ENCODE results near the gene FRMD5.
A peak's percentile ranks its signal among the peaks of the same experiment; 100 is the strongest.
"Not testable (repeated sequence)": the region's sequence is repeated elsewhere in the genome, so short reads cannot be mapped to it uniquely, and the experiment has no call there.

FRMD5 gene

DNA sequence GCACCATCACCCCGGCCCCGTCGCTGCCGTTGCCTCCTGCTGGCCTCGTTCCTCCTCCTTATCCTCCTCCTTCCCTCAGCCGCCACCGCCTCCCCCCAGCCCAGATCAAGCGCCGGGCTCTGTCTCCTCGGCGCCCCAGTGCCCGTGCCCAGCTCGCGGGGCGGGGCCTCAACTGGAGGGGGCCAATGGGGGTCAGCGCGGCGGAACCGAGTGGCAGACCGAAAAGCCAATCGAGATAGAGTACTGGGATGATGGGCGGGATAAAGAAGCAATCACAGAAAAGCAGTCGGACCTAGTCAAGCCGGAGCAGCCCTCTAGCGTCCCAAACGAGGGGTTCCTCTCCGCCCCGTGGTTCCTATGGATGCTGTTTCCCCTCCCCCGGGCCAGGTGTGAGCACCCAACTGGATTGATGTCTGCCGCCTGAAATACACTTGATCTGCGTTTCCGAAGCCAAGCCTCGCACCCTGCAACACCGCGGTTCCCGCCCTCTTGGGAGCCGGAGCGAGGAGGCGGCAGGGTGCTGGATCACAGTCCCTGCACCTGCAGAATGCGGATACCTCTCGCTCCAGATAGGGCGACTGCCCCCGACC, at the start of gene FRMD5:
TSS of gene FRMD5 (minus strand) at position 121 of the 590 bp plus-strand sequence.
- peak; percentile 85 for DNase-seq (ENCODE audit: low read depth)

DNA sequence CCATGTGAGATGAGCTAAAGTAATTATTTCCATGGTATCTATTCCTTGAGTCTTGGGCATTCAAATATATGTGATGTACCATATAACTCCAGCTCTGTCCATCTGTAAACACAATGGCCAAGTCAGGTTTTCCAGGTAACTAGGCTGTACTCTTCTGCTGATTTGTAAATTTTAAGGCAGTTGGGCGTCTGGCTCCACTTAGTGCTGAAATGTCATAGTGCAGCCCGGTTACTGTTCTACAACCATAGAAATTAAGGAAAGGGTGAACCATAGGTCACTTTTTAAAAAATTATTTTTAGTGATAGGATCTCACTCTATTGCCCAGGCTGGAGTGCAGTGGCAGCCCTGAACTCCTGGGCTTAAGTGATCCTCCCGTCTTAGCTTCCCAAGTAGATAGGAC, 48.8 kb upstream of the FRMD5 start:
- no peak for DNase-seq (ENCODE audit: low read depth)

DNA sequence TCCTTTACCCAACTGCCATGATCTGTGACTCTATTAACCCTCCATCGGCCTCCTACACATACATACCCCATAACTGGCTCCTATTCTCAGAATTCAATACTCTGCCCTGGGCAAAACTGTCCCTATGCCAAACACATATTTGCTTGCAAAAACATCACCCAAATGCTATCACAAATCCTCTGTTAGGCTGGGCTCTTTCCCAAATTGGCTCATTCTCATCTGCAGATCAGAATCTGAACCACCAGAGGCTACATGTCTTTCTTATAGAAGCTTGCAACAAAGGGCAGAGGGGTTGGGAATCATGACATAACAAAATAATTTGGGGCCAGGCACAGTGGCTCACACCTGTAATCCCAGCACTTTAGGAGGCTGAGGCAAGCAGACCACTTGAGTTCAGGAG, 48.1 kb upstream of the FRMD5 start:
- DNase-seq (ENCODE audit: low read depth) = no peak

DNA sequence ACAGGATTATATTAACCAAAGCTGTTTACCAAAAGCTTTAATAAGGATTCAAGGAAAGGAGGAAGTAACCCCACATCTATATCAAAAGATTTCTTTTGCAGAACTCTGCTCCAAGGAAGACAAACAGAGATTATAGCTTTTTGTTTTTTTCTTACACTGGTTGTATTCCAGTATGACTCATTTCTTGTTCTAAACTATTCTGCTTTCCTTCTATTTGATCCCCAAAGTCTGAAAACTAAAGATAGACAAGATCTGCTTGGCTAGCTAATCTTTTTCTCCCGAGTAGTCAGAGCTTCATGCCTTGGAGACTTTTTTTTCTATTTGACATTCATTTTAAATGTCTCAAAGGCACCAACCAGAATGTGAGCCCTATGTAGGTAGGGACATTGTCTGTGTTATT, 36.8 kb upstream of the FRMD5 start:
- DNase-seq (ENCODE audit: low read depth) = no peak

DNA sequence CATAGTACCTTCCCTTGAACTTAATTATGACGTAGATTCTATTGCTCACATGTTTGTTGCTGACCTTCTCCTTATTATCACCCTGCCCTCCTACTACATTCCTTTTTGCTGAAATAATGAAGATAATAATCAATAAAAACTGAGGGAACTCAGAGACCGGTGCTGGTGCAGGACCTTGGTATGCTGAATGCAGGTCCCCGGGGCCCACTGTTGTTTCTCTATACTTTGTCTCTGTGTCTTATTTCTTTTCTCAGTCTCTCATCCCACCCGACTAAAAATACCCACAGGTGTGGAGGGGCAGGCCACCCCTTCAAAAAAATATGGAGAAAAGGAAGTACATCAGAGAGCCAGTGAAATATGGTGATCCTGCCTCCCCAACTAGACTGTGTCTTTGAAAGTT, 34.2 kb upstream of the FRMD5 start:
- not testable (repeated sequence) for DNase-seq (ENCODE audit: low read depth)

DNA sequence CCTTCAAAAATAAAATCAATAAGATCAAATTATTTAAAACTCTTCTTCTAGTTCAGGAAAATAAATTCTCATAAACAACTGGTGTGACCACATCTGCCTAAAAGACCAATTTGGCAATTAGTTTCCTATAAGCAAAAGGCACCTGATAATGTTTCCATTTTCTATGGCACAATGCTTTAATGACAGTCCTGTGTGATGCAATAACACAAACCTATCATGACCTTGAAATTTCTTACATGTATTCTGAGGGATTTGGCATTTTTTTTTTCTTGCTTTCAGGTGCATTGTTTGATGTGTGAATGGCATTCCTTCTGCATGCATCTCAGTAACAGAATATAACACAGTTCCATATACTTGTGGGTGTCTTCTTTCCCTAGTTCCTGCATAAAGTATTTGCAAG, 32.5 kb upstream of the FRMD5 start:
- no peak for DNase-seq (ENCODE audit: low read depth)

DNA sequence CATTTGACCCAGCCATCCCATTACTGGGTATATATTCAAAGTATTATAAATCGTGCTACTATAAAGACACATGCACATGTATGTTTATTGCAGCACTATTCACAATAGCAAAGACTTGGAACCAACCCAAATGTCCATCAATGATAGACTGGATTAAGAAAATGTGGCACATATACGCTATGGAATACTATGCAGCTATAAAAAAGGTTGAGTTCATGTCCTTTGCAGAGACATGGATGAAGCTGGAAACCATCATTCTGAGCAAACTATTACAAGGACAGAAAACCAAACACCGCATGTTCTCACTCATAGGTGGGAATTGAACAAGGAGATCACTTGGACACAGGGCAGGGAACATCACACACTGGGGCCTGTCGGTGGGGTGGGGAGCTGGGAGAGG, 31.9 kb upstream of the FRMD5 start:
- not testable (repeated sequence) for DNase-seq (ENCODE audit: low read depth)

DNA sequence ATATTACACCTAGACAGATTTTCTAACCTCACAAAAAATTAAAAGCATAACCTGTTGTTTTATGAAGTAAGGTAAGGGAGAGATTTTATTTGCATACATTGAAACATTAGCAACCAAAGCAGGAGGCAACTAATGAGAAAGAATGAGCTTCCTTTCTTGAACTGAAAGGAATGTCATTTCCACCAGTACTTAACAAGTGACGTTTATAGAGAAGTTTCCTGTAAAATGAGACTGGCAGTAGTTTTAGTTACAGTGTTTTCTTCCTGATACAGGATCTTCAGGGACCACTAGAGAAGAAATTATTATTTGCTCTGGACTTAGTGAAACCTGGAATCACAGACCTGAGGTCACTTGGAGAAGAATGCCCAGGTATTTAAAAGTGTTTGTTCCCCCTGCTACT, 27.4 kb upstream of the FRMD5 start:
- DNase-seq (ENCODE audit: low read depth) = no peak

DNA sequence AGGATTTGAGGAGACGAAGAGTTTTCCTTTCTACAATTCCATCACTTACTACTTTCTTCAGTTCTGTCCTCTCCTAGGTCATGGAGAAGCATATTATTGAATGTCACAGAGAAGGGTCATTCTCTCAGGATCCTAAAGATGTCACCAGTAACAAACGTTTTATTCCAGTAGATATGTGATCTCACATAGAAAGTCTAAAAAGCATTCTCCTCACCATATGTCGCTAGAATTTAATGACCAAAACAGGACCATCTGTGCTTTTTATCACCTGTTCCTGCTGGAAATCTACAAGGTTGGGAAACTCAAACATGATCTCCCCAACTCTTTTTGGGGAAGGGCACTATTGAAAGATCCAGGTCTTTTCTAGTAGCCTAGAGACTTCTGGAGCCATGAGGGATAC, 24.0 kb upstream of the FRMD5 start:
- DNase-seq (ENCODE audit: low read depth) = no peak

DNA sequence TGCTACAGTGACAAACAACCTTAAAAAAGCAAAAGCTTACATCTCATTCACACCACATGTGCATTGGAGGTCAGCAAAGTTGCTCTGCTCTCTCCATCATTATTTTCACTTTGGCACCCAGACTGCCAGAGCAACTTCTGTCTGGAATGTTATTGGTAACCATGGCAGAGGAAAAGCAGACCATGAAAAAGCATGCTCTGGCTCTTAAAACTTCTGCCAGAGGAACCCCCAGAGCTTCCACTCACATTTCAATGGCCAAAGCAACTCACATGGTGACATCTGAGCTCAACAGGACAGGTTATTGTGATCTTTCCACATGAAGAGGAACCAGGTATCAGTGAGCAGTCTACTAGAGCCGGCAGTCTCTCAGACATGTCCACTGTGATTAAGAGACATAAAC, 21.9 kb upstream of the FRMD5 start:
- no peak for DNase-seq (ENCODE audit: low read depth)

DNA sequence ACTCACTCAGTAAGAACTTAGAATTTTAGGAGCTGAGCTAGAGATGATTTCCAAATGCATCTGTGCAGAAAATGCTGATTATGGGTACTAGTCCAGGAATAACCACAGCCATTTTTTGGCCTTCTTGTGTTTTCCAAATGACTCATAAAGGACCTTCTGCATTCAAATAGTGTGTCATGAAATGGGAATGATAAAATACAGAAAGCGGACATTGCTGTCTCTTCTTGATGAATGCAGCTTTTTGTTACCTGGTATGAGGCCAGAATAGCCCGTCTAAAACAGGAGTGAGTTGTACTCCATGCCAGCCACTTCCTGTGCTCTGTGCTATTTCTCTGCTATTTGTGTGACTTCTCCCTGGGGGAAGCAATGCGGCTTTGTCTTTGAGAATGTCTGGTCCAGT, 20.5 kb upstream of the FRMD5 start:
- DNase-seq (ENCODE audit: low read depth) = peak; percentile 90

DNA sequence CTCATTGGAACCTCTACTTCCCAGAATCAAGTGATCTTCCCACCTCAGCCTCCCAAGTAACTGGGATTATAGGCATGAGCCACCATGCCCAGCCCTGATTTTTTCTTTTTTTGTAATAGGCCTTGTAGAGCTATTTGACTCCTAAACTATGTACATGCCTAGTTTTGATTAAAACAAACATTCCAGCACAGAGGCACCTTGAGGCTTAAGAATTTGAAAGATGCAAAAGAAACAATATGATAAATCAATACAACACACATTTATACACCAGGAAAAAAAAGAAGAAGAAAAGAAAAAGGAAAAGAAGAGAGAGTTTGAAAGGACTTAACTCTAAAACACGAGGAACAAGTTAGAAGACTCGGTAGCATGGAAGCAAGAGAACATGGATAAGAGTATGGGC, 13.9 kb upstream of the FRMD5 start:
- DNase-seq (ENCODE audit: low read depth) = no peak

DNA sequence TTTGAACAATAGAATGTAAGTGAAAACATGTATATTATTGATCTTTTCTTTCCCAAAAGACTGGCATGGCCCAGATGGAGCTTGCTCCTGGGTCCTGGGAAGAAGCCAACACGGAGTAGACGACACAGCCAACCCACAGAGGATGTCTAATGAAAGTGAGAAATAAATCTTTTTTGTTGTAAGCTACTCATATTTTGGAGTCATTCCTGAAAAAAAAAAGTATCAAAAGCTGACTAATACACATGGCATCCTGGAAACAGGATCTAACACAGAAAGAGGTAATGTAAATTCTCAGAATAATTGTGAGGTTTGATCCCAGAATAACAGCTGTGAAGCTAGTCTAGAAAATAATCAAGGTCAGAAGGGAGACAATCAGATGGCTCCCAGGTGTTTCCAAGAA, 12.6 kb upstream of the FRMD5 start:
- peak; percentile 58 for DNase-seq (ENCODE audit: low read depth)

DNA sequence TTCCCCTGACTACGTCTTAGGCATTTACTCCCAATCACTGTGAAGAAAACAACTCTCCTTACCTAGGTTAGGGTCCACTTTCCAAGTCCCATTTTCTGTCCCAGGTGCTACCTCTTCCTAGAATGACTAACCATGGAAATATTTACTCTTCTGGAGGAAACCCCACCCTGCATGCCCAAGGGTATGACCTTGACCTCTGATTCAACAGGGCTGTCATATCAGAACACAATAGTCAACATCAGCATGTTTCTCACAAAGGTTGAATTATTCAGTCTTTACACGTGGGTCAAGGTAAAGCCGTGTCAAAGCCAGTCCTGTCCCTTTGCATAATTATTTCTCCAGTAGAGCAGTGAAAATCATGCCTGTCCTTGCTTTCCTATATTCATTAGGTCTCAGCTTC, 4.3 kb upstream of the FRMD5 start:
- no peak for DNase-seq (ENCODE audit: low read depth)

DNA sequence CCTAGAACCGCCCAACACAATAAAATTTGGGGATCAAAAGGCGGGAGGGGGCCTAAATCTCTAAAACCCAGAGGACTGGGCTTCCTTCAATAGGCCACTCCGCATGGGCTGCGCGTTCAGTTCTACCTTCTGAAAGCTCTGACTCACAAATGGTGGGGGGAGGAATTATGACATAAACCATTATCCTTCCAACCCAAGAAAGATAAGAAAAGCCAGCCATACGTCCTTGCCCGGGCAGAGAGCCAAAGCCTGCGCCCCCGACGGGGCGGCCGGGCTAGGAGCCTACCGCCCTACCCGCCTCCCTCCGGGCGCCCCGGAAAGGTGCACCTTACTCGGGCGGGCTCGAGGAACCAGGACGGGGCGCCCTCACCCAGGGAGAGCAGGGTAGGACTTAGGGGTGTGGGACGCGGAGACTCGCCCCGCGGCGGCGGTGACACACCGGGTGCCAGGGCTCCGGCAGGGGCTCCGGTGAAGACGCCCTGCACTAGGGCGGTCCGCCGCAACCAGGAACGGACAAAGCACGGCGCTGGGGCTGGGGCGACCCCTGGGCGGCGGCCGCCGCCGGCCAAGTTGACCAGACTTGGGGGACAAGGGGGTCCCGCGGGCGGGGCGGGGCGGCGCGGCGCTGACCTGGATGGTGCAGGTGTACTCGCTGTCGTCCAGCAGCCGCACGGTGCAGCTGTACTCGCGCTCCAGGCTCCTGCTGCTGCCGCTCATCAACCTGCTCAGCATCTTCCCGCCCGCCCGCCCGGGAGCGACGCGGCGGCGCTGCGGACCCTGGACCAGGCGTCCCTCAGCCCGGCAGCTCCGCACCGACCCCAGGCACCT, 534 bp downstream of the FRMD5 start:
- no peak for DNase-seq (ENCODE audit: low read depth)

DNA sequence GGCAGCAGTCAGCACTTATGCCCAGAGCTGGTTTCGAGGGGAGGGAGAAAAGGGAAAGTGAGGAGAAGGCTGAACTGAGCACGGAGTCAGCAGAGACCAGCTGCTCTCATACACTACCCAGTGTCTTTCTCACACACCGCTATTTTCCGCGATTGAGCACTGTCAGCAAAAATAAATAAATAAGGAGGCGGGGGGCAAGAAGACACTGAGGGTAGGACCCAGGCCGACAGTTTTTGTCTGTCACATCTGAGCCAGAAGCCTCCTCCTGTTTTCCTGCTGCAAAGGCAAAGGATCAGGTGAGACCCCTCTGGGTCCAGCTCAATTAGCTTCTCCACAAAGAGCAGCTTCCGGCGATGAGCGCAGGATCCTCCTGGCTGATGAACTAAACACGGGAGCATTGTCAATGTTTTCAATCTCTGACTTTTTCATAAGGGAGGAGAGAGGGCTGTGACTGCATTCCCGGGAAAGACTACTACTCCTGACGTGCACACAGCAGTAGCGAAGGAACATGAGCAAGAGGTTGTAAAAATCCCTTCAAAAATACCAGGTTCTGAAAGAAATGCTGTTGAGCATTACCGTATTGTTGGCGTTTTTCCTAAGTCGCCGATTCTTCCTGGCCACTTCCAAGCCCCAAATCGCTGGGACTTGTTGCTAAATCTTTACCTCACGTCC, 1.3 kb downstream of the FRMD5 start:
- DNase-seq (ENCODE audit: low read depth) = no peak

DNA sequence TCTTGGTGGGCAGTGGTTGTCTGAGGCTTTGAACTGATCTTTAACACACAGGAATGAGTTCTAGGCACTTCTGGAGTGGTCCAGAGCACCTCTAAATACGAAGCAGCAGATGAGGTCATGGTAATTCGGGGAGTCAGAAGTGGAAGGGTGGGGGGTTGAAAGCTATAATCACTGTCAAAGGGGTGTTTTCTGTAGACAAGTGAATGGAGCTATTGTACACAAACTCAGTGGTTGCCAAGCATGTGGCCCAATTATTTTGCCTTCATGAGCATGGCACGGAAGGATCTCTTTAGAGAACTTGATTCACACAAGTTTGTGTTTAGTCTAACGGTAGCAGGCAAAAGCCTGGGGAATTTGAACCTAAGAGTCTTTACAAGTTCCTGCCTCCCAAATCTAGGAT, 6.3 kb downstream of the FRMD5 start:
- no peak for DNase-seq (ENCODE audit: low read depth)

DNA sequence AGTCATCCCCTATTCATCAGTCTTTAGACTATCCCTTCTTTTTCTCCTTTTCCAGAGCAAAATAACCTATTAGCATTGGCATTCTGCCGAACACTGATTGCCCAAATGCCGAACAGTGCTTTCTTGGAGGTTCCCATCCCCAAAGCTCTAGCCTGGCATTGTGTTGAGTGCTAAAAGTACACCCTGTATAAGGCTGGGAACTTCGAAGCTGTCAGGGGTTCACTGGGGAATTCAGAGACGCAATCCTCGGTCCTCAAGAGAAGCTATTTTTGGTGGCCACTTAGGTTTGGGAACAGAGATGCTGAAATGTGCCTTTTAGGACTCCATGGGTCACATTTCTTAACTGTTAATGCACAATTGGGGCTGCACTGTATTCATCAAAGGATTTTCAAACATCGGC, 8.4 kb downstream of the FRMD5 start:
- no peak for DNase-seq (ENCODE audit: low read depth)

DNA sequence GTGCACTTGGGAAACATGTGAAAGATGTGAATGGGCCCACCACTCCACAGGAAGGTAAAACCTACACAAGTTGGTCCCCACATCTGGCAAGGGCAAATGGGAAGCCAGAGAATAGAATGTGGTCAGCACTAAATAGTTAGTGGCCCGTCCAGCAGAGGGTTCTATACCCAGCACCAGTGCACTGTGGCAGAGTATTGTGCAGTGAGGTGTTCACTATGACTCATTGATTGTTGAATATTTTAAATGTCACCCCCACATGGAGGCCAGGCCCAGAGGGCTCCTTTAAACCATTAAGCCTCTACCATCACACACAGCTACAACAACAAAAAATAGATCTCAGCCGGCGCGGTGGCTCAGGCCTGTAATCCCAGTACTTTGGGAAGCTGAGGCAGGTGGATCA, 11.7 kb downstream of the FRMD5 start:
- no peak for DNase-seq (ENCODE audit: low read depth)

DNA sequence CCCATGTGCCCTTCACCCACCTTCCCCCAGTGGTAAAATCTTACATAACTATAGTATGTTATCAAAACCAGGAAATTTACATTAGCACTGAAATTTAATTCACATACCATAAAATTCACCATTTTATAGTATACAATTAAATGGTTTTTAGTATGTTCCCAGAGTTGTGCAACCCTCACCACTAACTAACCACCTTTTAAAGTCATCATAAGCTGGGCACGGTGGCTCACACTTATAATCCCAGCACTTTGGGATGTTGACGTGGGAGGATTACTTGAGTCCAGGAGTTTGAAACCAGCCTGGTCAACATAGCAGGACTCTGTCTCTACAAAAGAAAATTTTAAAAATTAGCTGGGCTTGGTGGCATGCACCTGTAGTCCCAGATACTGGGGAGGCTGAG, 13.7 kb downstream of the FRMD5 start:
- DNase-seq (ENCODE audit: low read depth) = no peak

DNA sequence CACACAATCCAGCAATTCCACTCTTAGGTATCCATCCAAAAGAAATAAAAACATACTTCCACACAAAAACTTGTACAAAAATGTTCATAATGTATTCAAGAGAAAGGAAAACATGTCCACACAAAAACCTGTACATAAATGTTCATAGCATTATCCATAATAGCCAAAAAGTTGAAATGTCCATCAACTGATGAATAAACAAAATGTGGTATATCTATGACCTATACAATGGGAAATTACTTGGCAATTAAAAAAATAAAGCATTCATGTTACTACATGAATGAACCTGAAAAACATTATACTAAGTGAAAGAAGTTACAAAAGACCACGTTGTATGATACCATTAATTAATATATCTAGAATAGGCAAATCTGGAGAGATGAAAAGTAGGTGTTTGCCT, 17.9 kb downstream of the FRMD5 start:
- DNase-seq (ENCODE audit: low read depth) = no peak

DNA sequence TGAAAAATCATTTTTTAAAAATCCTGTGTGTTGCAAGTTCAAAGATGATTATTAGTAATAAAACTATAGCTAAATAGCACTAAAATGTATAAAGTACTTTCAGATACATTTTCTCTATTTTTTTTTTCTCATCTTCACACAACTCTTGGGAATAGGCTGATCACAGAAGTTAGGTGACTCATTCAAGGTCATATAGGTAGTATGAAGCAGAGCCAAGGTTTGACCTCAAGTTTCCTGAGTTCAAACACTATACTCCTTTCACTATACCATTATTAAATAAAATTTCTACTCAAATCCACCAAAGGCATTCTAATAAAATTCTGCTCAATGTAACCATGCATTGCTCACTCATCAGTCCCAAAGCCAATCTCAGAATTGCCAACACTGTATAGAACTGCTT, 21.3 kb downstream of the FRMD5 start:
- no peak for DNase-seq (ENCODE audit: low read depth)

DNA sequence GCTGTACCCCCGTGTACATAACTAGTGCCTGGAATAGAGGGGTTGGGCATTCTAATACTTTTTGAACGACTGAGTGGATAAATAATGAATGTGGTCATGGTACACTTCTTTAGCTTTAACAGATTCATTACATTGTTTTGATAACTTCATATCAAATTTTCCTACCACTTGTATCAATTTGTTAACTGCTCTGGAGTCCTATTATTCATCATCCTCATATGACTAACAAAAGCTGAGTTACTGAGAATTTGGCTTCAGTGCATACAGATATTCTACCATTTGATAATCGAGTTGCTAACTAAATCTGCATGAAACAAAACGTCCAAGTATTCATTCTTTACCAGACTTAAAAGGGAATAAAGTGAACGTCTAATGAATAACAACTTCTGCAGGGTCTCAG, 31.7 kb downstream of the FRMD5 start:
- no peak for DNase-seq (ENCODE audit: low read depth)

DNA sequence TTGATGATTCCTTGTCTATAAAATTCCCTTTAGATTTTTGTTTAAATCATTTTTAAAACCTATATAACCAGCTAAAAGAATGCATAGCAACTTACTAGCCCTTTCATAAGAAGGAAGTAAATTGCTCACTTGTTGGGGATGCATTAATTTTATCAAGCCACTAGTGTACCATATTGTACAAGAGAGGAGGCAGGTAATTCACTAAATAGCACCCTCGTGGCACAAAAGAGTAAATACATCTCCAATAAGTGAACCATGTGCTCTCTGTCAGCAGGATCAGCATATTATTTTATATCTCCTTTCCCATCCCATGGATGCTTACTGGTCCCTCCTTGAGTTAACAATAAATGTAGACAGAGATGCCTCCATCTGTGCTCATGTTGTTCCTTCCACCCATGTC, 34.3 kb downstream of the FRMD5 start:
- no peak for DNase-seq (ENCODE audit: low read depth)
